Neural cell (in vitro differentiated cells): ENCODE results near the gene USP34. TPM values are rescaled to one million over a fixed set of nuclear protein-coding genes. Genes with fewer than 3 reads are reported as not detected.

Experiments
- H2AFZ ChIP-seq: fragments of 200-600, 300-800 bp; sonication (generic), shearing (Covaris generic); 2 replicates; pipeline ENCODE4 v1.6.0; 2014; ENCODE audit warnings: low read depth, mild to moderate bottlenecking, antibody characterized with exemption, low read length, moderate library complexity
- H3F3A ChIP-seq: fragments of 200-600 bp; shearing (Covaris generic); 2 replicates; pipeline ENCODE4 v1.6.1; 2016; ENCODE audit warnings: mild to moderate bottlenecking, moderate library complexity, mixed read lengths, antibody characterized with exemption, low read length; ENCODE audit not compliant: insufficient read depth, poor library complexity, severe bottlenecking
- H3K27ac ChIP-seq: fragments of 200-600, 300-800 bp; sonication (generic), shearing (Covaris generic); 2 replicates; pipeline ENCODE4 v1.5.1; 2014; ENCODE audit warnings: mild to moderate bottlenecking, low read length, moderate library complexity
- H3K27me3 ChIP-seq: fragments of 300-800, 200-600 bp; sonication (generic), shearing (Covaris generic); 2 replicates; pipeline ENCODE4 v1.6.0; 2014; ENCODE audit warnings: mild to moderate bottlenecking, low read depth, low read length, moderate library complexity; ENCODE audit not compliant: insufficient read depth
- H3K36me3 ChIP-seq: fragments of 300-800, 200-600 bp; sonication (generic), shearing (Covaris generic); 2 replicates; pipeline ENCODE4 v1.5.1; 2014; ENCODE audit warnings: mild to moderate bottlenecking, antibody characterized with exemption, low read length, moderate library complexity; ENCODE audit not compliant: insufficient read depth
- H3K4me2 ChIP-seq: fragments of 300-800, 200-600 bp; sonication (generic), shearing (Covaris generic); 2 replicates; pipeline ENCODE4 v1.6.0; 2014; ENCODE audit warnings: mild to moderate bottlenecking, low read length
- H3K4me3 ChIP-seq: fragments of 300-800, 200-600 bp; sonication (generic), shearing (Covaris generic); 2 replicates; pipeline ENCODE4 v1.5.1; 2014; ENCODE audit warnings: mild to moderate bottlenecking, low read length, moderate library complexity
- H3K79me2 ChIP-seq: fragments of 200-600 bp; shearing (Covaris generic); replicated peaks from 2 replicates; pipeline ENCODE4 v1.6.0; 2014; ENCODE audit warnings: mild to moderate bottlenecking, low read length, moderate library complexity; ENCODE audit not compliant: insufficient read depth
- H3K9ac ChIP-seq: fragments of 300-800, 200-600 bp; sonication (generic), shearing (Covaris generic); 2 replicates; pipeline ENCODE4 v1.6.1; 2016; ENCODE audit warnings: mild to moderate bottlenecking, low read length, mixed read lengths
- H3K9me2 ChIP-seq: fragments of 200-600 bp; shearing (Covaris generic); 2 replicates; pipeline ENCODE4 v1.6.1; 2016; ENCODE audit warnings: mild to moderate bottlenecking, low read length, mixed read lengths; ENCODE audit not compliant: insufficient read depth
- H3K9me3 ChIP-seq: fragments of 200-600, 300-800 bp; sonication (generic), shearing (Covaris generic); 2 replicates; pipeline ENCODE4 v1.6.1; 2016; ENCODE audit warnings: mild to moderate bottlenecking, mixed run types, low read length, moderate library complexity, mixed read lengths
- H4K20me1 ChIP-seq: fragments of 200-600 bp; shearing (Covaris generic); 2 replicates; pipeline ENCODE4 v1.6.1; 2016; ENCODE audit warnings: mild to moderate bottlenecking, mixed run types; ENCODE audit not compliant: insufficient read depth
- CTCF ChIP-seq: fragments of 450-650 bp; IDR thresholded peaks from 2 replicates; pipeline ENCODE4 v1.5.1; 2014; ENCODE audit warnings: antibody characterized with exemption, mild to moderate bottlenecking, moderate library complexity; ENCODE audit not compliant: poor library complexity, severe bottlenecking
- EP300 ChIP-seq: fragments of 450-650 bp; conservative IDR thresholded peaks from 2 replicates; pipeline ENCODE4 v1.6.1; 2014; ENCODE audit warnings: antibody characterized with exemption, mild to moderate bottlenecking, moderate library complexity; ENCODE audit not compliant: poor library complexity, severe bottlenecking
- EZH2 ChIP-seq: fragments of 200-600, 300-800 bp; shearing (Covaris generic), sonication (generic); IDR thresholded peaks from 2 replicates; pipeline ENCODE4 v1.6.1; 2014; ENCODE audit warnings: antibody characterized with exemption, low read length, borderline replicate concordance, mild to moderate bottlenecking; ENCODE audit not compliant: insufficient read depth, poor library complexity, severe bottlenecking
- MXI1 ChIP-seq: fragments of 450-650 bp; conservative IDR thresholded peaks from 2 replicates; pipeline ENCODE4 v1.6.1; 2014; ENCODE audit warnings: antibody characterized with exemption, mild to moderate bottlenecking; ENCODE audit not compliant: poor library complexity, severe bottlenecking
- POLR2AphosphoS5 ChIP-seq: IDR thresholded peaks from 2 replicates; pipeline ENCODE4 v1.6.1; 2012
- RAD21 ChIP-seq: fragments of 450-650 bp; conservative IDR thresholded peaks from 2 replicates; pipeline ENCODE4 v1.6.1; 2014; ENCODE audit warnings: antibody characterized with exemption, mild to moderate bottlenecking, moderate library complexity
- REST ChIP-seq: IDR thresholded peaks from 2 replicates; pipeline ENCODE4 v1.6.1; 2012; ENCODE audit warnings: borderline replicate concordance
- SMC3 ChIP-seq: fragments of 450-650 bp; conservative IDR thresholded peaks from 2 replicates; pipeline ENCODE4 v1.6.1; 2014; ENCODE audit warnings: antibody characterized with exemption, mild to moderate bottlenecking, moderate library complexity; ENCODE audit not compliant: poor library complexity
- TAF1 ChIP-seq: IDR thresholded peaks from 2 replicates; pipeline ENCODE4 v1.6.1; 2012; ENCODE audit warnings: low read depth
- polyA plus RNA-seq: library from polyadenylated mRNA; depleted of rRNA; stranded (reverse); fragments of >200 nt; gene quantifications from 2 replicates; pipeline ENCODE4 v1.2.3, GENCODE V29; 2014

Gene USP34
- polyA plus RNA-seq, 1 donor from 2014 or later: 87.9 TPM

GRCh38 chr2:61378281-61378680, 92.6 kb downstream of the USP34 start:
- Histone ChIP-seq H3K79me2 (no peaks in the 10 kb centered on the region), H3K4me3 (no peak overlapping the region), H3K27me3 (no peaks in the 10 kb centered on the region), H4K20me1 (no peaks in the 10 kb centered on the region), H3K9ac (no peak overlapping the region), H3K36me3 (no peaks in the 10 kb centered on the region), H3K9me3 (no peaks in the 10 kb centered on the region), H3K27ac (no peak overlapping the region), H3F3A (no peaks in the 10 kb centered on the region), H2AFZ (no peak overlapping the region), H3K9me2 (no peaks in the 10 kb centered on the region), H3K4me2 (no peak overlapping the region)
- TF ChIP-seq CTCF (no peak), SMC3 (no peak), TAF1 (no peak), RAD21 (no peak), EP300 (no peak), POLR2AphosphoS5 (no peak), MXI1 (no peak), REST (no peak), EZH2 (no peak)

GRCh38 chr2:61377046-61377445, 93.8 kb downstream of the USP34 start:
- Histone ChIP-seq H2AFZ (no peak overlapping the region), H3K36me3 (peaks cover 4% of the 10 kb centered on the region)

More at GRCh38 chr2:61377046-61377445, 93.8 kb downstream of the USP34 start:
- no peak for TF ChIP-seq REST
- no peak for TF ChIP-seq EP300
- no peak for TF ChIP-seq POLR2AphosphoS5
- no peak for TF ChIP-seq SMC3
- no peak for TF ChIP-seq EZH2
- TF ChIP-seq MXI1: no peak
- no peak for TF ChIP-seq RAD21
- TF ChIP-seq TAF1: no peak
- TF ChIP-seq CTCF: no peak
- Histone ChIP-seq H3K27ac (no peak overlapping the region), H3K4me3 (no peak overlapping the region), H3K9me2 (no peaks in the 10 kb centered on the region), H3K4me2 (no peak overlapping the region), H3K9me3 (no peaks in the 10 kb centered on the region), H3K9ac (no peak overlapping the region), H3F3A (no peaks in the 10 kb centered on the region), H4K20me1 (no peaks in the 10 kb centered on the region), H3K79me2 (peaks cover 3% of the 10 kb centered on the region), H3K27me3 (no peaks in the 10 kb centered on the region)
